GM18502 (cell line): ENCODE measurements around the gene MSI2.

Experiments
- ATAC-seq: cut with Tn5 transposase; IDR thresholded peaks from one replicate; pipeline ENCODE4 v1.9.1; 2021; ENCODE audit warnings: mild to moderate bottlenecking; ENCODE audit not compliant: unreplicated experiment, poor library complexity

The MSI2 gene

DNA sequence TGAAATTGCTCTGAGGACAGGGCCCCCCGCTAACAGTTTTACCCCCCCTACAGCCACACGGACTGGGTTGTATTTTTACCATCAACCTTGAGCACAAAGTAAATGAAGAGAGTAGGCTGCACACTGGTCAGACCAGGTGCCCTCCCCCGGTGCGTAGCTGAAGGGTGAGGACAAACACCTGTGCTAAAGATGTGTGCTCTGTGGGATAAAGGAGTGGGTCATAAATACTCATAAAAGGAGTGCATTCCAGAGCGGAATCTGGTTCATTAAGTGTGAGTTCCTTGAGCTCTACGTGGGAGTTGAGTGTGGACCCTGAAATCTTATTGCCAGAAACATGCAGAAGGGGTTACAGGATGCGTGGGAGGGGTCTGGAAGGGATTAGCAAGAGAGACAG is 271.7 kb downstream of the MSI2 start:
- no peak for ATAC-seq

DNA sequence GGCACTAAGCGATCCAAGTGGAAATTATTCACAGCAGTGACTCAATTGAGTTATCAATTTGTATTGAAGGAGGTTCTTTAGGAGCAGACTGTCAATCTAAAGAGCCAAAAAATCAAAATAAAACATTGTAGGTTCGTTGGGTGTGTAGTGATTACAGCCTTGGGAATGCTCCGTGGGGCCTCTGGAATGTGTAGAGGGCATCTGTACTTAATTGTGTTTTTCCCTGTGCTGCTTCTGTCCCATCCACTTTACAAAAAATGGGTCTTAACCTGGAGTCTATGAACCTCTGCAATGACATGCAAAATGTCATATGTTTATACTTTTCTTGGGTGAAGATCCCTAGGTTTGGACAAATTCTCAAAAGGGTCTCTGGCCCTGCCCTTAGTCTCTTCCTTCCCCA is 273.7 kb downstream of the MSI2 start:
- no peak for ATAC-seq

DNA sequence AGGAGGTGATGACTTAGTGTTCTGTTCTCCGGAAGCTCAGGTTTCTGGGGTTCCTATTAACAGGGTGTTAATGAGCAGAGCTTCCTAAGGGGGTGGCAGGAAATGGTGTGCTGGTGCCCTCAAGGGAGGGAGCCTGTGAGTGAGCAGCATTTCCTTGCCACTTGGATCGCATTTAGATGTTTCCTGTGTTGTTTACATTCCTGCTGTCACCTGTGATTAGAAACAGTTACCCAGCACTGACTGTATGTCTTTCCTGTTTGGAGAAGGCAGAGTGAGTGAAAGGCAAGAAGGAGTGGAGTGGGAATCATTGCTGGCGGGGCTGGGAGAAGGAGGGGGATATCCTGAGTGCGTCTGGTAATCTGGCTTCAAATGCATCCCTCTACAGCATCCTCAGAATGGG is 274.2 kb downstream of the MSI2 start:
- no peak for ATAC-seq

DNA sequence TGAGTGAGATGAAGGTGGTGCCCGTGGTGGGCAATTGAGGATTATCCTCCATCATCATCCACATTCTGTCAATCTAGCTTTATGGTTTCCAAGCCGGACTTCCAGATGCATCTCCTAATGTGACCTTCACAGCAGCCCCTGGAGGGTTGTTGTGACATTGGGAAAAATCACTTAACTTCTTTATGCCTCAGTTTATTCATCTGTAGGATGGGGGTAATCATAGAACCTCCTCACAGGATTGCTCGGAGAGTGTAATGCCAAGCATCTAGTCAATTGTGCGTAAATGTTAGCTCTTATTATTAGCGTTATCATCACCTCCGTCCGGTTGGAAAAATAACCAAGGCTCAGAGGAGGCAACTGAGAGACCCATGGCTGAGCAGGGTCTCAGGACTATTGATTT is 274.8 kb downstream of the MSI2 start:
- no peak for ATAC-seq

DNA sequence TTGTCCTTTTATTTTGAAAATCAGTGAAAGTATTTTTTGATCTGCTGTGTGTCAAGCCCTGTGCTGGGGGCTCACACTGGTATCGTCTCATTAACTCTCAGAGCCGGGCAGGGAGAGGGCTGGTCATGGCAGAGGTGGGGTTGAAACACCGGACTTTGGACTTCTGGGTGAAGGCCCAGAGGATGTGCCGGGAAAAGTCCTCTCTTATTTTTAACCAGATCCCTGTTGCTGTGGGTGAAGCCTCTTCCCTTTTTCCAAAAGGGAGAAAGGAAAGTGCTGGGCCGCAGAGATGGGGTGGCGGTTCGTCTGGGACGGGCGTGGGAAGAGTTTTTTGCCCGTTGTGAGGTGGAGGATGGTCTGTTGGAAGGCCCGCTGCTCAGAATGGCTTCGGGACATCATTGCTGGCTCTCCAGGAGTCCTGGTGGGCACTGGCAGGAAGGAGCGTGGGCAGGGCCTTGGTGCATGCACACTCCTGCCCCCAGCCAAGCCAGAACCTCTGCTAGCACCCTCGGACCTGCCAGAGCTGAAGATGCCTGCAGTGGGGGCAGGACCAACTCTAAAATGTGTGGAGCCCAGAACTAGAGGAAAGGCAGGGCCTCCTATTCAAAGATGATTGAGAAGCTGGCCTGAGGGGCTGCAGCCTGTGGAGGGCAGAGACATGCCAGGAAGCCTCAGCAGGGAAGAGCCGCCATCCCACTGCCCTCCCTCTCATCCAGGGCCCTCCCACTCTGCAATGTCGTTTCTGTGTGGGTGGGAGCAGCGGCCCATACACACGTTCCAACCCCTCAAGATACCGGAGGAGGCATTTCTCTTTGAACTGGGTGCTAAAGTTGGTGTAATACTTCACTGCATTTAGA is 275.6 kb downstream of the MSI2 start:
- no peak for ATAC-seq

DNA sequence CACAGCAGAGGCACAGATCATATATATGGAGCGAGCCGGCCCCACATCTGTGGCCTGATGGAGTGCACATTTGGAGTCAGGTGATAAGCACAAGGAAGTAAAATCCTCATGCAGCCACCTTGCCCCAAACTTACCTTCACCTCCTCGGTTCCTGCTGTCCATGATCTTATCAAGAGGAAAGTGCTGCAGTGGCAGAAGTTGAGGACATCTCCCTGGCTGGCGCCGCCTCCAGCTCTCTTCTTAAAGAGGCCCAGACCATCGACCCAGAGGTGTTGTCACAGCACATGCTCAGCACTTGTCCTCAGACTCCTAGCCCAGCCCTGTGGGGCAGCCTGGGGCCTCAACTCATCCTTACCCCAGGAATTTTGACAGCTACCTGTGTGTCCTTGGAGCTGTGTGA is 276.2 kb downstream of the MSI2 start:
- ATAC-seq, result no peak

DNA sequence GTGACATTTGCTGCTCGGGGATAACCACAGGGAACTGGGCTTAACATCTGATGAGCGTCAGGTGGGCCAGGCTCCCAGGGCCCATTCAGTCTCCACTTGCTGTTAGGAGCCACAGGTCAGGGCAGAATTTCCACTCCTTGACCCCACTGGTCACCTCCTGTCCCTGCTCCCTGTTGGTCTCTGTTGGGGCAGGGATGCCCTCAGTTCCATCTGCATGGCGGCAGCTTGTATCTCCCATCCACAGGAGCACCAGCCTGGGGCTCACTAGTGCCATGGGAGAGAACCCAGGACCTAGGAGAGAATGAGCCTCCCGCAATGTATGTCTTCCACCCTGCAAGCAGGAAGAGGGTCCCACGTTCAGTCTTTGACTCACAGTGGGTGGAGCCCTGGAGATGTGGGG is 276.6 kb downstream of the MSI2 start:
- no peak for ATAC-seq

DNA sequence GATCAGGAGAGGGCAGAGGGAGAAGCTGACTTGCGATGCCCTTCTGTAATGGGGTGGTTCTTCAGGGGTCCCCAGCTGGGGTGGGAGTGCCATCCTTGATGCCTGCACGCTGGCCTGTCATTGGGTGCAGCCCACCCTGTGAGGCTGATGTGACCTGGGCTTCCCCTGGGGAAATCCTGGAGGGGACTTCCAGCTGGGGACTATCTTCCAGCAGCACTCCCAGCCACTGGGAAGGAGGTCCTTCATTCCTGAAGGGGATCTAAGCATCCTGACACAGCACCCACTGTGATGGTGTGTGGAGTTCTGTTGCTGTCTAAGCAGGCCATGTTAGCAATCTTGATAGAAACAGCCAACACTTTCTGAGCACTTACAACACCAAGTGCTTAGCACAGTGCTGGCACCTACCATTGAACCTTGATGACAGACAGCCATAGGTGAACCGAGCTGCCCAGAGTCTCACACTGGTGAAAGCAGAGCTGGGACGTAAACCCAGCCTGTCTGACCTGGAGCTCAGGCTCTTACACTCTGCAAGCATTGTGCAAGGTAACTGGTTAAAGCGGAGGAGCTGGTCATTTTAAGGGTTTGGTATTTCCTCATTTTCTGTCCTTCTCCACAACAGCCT is 277.5 kb downstream of the MSI2 start:
- no peak for ATAC-seq

DNA sequence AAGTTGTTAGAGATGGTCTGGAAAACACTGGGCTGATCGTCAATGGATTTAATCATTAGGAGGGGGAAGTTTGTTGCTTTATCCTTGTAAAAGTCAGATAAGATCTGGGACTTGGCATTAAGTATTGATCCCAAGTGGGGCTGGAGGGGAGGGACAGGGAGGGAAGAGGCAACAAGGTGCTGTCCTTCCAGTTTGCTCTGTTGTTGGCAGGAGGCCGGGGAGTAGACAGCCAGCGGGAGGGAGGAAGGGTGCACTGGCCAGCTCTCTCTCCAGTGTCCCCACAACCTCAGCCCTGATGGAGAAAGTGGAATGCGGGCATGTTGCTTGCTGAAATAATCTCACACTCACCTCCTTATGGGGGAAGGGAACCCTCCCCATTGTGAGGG is 278.5 kb downstream of the MSI2 start:
- ATAC-seq, result no peak

DNA sequence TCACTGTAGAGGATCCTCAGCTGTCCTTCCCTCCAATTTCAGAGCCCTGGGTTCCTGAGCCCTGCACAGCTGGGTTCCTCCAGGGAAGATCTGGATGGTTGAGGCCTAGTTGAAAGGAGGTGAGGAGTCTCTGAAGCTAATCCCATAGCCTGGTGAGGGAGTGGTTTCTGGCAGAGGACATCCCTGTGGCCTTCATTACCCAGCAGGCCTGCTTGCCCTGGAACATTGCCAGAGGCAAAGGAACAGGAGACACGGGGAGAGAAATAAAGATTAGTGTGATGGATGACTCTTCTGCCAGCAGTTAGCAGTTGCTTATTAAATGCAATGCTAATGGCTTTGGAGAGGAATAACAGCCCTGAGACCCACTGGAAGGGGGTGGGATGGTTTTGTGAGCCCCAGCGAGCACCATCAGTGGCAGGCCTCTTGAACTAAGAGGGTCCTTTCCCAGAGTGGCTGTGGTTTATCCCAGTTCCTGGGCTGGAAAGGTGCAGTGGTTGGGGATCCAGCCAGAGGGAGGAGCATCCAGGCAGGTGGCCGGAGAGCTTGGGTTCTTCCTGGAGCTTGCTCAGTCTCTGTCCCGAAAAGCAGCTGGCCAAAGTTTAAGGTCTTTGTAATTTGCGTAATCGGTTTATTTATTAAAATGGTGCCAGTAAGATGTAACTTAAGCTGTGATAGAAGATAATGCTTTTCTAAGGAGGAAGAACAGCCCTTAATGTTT is 279.1 kb downstream of the MSI2 start:
- ATAC-seq, result no peak

DNA sequence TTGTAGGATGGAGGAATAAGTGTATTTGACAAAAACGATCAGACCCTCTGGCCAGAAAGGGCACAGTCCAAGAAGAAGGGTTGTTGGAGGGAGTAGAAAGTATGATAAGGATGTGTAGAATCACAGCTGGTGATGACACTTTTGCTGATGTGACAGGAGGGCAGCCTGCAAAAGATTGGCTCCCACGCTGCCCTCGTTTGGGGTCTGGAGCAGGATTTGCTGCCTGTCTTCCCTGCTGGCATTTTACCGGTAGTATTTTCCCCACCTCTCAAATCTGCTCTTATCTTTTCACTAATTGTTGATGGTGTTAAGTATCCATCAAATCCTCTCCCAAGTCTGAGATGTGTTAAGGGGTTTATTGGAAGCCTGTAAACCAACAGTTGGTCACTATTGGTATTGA is 280.0 kb downstream of the MSI2 start:
- no peak for ATAC-seq

DNA sequence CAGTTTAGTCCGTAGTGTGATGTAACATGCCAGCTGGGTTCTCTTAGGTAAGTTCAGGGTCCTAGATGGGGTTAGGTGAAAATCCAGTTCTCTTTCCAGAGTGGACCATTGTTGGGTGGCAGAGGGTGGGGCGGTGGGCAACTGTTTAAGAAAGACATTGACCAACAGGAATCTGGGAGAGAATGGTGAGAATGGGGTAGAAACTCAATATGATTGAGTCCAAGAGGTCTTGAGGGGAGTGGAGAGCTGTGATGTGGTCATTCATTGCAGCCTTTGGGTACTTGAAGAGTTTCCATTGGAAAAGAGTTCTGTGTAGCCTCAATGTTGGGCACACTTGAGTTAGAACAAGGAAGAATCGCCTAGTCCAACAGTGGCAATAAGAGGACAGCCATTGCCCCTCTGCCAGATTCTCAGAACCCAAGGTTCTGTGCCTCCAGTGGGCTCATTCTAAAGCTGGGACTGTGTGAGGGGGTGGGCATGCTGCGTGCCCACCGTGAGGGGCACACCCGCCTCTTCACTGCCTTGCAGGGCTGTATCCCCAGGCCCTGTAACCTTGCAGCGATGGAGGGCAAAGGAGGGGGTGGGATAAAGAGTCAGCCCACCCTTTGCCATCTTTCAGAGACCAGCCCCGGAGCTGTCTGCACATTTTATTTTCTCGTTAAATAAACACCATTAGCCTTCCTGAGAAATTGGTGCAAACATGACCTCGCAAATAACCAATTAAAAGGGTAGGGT is 280.6 kb downstream of the MSI2 start:
- no peak for ATAC-seq

DNA sequence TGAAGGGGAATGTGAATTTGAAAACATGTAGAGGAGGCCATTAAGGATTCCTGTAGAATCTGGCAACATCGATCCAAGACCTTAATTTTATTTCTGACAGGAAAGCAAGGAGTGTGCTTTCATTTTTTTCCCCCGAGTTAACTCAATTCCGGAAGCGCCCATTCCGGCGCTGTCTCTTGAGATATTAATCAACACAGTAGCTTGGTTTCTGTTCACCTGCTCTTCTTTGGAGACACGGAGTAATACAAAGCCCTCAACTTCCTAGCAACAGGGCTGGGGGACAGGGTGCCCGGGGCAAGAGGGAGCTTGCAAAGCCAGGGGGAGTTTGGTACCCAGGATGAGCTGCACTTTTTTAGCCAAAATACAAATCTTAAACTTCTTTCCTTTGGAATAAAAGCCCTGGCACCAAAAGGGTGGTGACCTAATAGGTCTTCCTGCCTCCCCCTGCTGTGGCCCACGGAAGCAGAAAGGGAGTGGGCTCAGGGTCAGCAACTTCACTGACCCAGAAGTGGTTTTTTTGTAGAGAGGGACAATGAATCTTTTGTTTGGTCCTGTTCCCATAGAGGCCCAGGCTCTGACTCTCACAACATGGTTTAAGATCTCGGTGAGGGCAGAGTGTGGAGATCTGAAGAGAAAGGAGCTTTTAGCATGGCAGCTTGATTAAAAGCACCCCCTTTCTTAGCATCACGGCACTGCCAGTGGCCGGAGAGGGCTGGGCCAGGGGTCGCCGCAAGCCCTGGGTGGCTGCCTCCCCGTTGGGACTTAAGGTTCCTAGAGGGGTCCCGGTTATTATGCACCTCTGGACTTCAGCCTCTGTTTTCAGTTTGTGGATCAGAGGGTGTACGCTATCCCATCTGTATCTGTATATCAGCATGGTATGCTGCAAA is 281.4 kb downstream of the MSI2 start:
- no peak for ATAC-seq

DNA sequence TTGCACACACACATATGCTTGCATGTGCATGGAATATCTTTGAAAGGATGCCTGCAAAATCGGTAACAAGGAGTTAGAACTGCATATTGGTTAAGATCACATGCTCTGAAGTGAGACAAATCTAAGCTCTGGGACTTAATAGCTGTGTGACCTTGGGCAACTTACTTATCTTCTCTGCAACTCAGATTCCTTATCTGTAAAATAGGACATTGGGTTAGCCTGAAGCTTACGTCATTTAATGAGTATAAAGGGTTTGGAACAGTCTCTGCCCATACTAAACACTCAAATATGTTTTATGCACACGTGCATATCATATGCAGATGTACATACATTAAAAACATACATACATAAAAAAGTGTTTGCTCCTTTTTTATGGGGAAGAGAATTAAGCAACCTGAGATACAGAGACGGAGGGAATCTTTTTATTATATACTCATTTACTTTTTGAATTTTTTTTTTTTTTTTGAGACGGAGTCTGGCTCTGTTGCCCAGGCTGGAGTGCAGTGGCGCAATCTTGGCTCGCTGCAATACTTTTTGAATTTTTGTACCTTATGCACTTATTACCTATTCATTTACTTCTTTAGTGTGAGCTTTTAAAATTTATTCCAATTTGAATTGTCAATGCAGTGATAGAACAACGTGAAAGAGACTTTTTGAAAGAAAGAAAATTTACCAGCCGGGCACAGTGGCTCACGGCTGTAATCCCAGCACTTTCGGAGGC is 282.6 kb downstream of the MSI2 start:
- ATAC-seq, result no peak

DNA sequence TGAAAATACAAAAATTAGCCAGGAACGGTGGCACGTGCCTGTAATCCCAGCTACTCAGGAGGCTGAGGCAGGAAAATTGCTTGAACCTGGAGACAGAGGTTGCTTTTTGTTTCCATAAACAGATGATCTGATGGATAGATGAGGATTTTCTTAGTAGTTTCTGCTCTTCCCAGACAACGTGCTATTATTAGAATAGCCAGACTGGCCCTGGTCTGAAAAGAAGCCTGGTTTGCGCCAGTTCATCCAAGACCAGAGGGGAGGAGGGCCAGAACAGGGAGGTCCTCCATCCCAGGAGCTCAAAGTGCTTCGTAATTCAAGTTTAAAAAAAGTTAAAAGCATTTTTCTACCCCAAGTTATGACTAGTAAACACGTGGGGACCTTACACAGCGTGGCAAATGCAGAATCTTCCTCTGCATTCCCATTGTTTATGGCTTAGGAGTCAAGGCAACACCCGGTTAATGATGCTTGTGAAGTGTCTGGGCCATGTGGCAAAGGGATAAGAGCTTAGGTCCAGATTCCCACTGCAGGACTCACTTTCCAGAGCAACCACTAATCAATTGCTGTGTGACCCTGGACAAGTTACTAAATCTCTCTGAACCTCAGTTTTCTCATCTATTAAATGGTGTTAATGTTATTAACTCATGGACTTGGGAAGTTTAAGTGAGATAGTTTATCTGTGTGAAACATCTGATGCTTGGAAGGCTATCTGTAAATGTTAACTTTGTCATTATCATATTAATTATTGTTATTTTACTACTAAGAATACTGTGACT is 283.4 kb downstream of the MSI2 start:
- no peak for ATAC-seq

DNA sequence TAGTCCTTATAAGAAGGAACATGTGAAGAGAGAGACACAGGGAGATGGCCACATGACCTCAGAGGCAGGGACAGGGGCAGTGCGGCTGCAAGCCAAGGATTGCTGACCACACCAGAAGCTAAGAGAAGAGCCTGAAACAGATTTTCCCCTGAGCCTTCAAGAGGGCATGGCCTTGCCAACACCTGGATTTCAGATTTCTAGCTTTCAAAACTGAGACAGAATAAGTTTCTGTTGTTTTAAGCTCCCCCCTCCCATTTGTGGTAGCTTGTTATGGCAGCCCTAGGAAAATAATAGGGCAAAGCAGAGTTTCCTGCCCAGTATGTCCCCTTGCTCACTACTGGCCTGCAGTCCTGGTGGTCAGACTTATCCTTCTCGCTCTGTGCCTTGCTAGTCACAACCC is 284.3 kb downstream of the MSI2 start:
- ATAC-seq, result no peak

DNA sequence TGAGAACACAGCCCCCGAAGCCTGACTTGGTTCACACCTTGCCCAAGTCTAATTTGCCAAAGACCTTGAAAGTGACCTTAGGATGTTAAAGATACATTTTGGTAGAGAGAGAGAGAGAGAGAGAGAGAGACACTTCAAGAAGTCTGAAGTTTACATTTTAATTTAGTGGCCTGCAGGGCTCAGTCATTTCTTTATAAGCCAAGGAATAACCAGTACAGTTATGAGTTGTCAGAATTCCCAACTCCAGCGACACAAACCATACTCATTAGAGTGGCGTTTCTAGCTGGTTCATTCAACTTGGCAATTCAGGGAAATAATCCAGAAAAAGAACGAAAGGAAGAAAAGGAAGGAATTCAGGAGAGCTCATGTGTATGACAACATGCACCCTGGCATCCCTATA is 284.7 kb downstream of the MSI2 start:
- no peak for ATAC-seq
